HAP-1 (cell line): Measurements from ENCODE around the gene SLC29A3.

Source experiments
- DNase-seq, 2 experiments: peaks; one replicate each; pipeline ENCODE4 v3.0.0-alpha.2; 2016 to 2020; ENCODE audit warnings: low spot score in 2 of 2
- H3K27me3 ChIP-seq: fragments of 250-450 bp; sonication (Bioruptor Pico); 2 replicates; pipeline ENCODE4 v1.5.1; 2020; ENCODE audit warnings: low read depth, mild to moderate bottlenecking, moderate library complexity
- H3K36me3 ChIP-seq: fragments of 250-450 bp; sonication (Bioruptor Pico); replicated peaks from 2 replicates; pipeline ENCODE4 v1.5.1; 2020; ENCODE audit warnings: mild to moderate bottlenecking
- H3K4me1 ChIP-seq: fragments of 250-450 bp; sonication (Bioruptor Pico); 2 replicates; pipeline ENCODE4 v1.5.1; 2020; ENCODE audit warnings: mild to moderate bottlenecking
- H3K4me3 ChIP-seq: fragments of 250-450 bp; sonication (Bioruptor Pico); 2 replicates; pipeline ENCODE4 v1.5.1; 2020; ENCODE audit warnings: mild to moderate bottlenecking, moderate library complexity
- H3K9me3 ChIP-seq: fragments of 250-450 bp; sonication (Bioruptor Pico); 2 replicates; pipeline ENCODE4 v1.5.1; 2020; ENCODE audit warnings: mild to moderate bottlenecking, moderate library complexity
- in situ Hi-C: fragments of 300-500 bp; cut with MboI; formaldehyde crosslinking; loops from 3 replicates; pipeline ENCODE4 v1.14.3; 2020; ENCODE audit warnings: low sequenced_read_pairs, inconsistent platforms, mixed read lengths

Gene SLC29A3

GRCh38 chr10:71399946-71400345 is 80.9 kb downstream of the SLC29A3 start:
- no peak for DNase-seq
- in situ Hi-C loops: no loop called here
- Histone ChIP-seq H3K4me3 (no peak overlapping the region), H3K36me3 (no peaks in the 10 kb centered on the region), H3K4me1 (no peaks in the 10 kb centered on the region), H3K9me3 (no peaks in the 10 kb centered on the region), H3K27me3 (peaks cover 21% of the 10 kb centered on the region)

- no peak overlapping the region for H3K4me3 ChIP-seq
- H3K9me3 ChIP-seq: no peaks in the 10 kb centered on the region
- peaks cover 21% of the 10 kb centered on the region for H3K27me3 ChIP-seq
- no peak for DNase-seq
- H3K36me3 ChIP-seq: no peaks in the 10 kb centered on the region
- H3K4me1 ChIP-seq: no peaks in the 10 kb centered on the region
- in situ Hi-C loops: no loop called here
These were observed 82.0 kb downstream of the SLC29A3 start for GRCh38 chr10:71401056-71401455.

- no peaks in the 10 kb centered on the region for H3K4me1 ChIP-seq
- no peaks in the 10 kb centered on the region for H3K36me3 ChIP-seq
- H3K9me3 ChIP-seq: no peaks in the 10 kb centered on the region
- H3K4me3 ChIP-seq: no peak overlapping the region
- H3K27me3 ChIP-seq: peaks cover 21% of the 10 kb centered on the region
- in situ Hi-C loops: no loop called here
- no peak for DNase-seq
These were observed 82.9 kb downstream of the SLC29A3 start for GRCh38 chr10:71402005-71402404.

GRCh38 chr10:71404503-71405295 is 85.6 kb downstream of the SLC29A3 start:
- no peaks in the 10 kb centered on the region for H3K4me1 ChIP-seq
- H3K36me3 ChIP-seq: no peaks in the 10 kb centered on the region
- no peak for DNase-seq
- no peaks in the 10 kb centered on the region for H3K27me3 ChIP-seq
- no peak overlapping the region for H3K4me3 ChIP-seq
- in situ Hi-C loops: no loop called here
- no peaks in the 10 kb centered on the region for H3K9me3 ChIP-seq

- H3K27me3 ChIP-seq: no peaks in the 10 kb centered on the region
- peaks cover 1% of the 10 kb centered on the region; the same call in 1 of the 2 replicates for H3K9me3 ChIP-seq
- no peaks in the 10 kb centered on the region for H3K4me1 ChIP-seq
- no peak for DNase-seq
- H3K4me3 ChIP-seq: no peak overlapping the region
- in situ Hi-C loops: no loop called here
- H3K36me3 ChIP-seq: no peaks in the 10 kb centered on the region
These were observed 87.8 kb downstream of the SLC29A3 start for GRCh38 chr10:71406878-71407277.

- DNase-seq: no peak
- no peaks in the 10 kb centered on the region for H3K27me3 ChIP-seq
- H3K9me3 ChIP-seq: peaks cover 3% of the 10 kb centered on the region; the same call in 1 of the 2 replicates
- in situ Hi-C loops: no loop called here
- no peaks in the 10 kb centered on the region for H3K4me1 ChIP-seq
- no peaks in the 10 kb centered on the region for H3K36me3 ChIP-seq
- no peak overlapping the region for H3K4me3 ChIP-seq
These were observed 89.6 kb downstream of the SLC29A3 start for GRCh38 chr10:71408436-71409225.

- no peak overlapping the region for H3K4me3 ChIP-seq
- no peaks in the 10 kb centered on the region for H3K27me3 ChIP-seq
- no peak for DNase-seq
- in situ Hi-C loops: no loop called here
- peaks cover 5% of the 10 kb centered on the region; the same call in 1 of the 2 replicates for H3K9me3 ChIP-seq
- H3K36me3 ChIP-seq: no peaks in the 10 kb centered on the region
- H3K4me1 ChIP-seq: no peaks in the 10 kb centered on the region
These were observed 90.6 kb downstream of the SLC29A3 start for GRCh38 chr10:71409516-71410104.
